Activated T-cell treated with anti-CD3 and anti-CD28 coated beads for 4 hours (primary cell): ENCODE measurements around the gene ZNF524.

ENCODE experiments used
- DNase-seq: peaks from one replicate; pipeline ENCODE4 v3.0.0-alpha.2; 2020

ZNF524 gene

GRCh38 chr19:55643887-55644176 lies 43.7 kb downstream of the ZNF524 start:
- no peak for DNase-seq

- no peak for DNase-seq
Measured at GRCh38 chr19:55644191-55644833, 44.2 kb downstream of the ZNF524 start.

- DNase-seq, result no peak
Measured at GRCh38 chr19:55644842-55645511, 44.9 kb downstream of the ZNF524 start.

GRCh38 chr19:55645512-55645881 lies 45.4 kb downstream of the ZNF524 start:
- no peak for DNase-seq

GRCh38 chr19:55646889-55647731 lies 47.0 kb downstream of the ZNF524 start:
- DNase-seq, result no peak

- DNase-seq, result peak; percentile 56
Measured at GRCh38 chr19:55647732-55648584, 47.9 kb downstream of the ZNF524 start, which contains the start of gene CCDC106. Gene CCDC106, plus strand, starts transcription at chr19:55648212. Its CDS starts 835 bp downstream, at chr19:55649047.

- DNase-seq, result no peak
Measured at GRCh38 chr19:55648585-55649267, 48.6 kb downstream of the ZNF524 start.

- DNase-seq, result no peak
Measured at GRCh38 chr19:55649268-55650125, 49.4 kb downstream of the ZNF524 start.

- DNase-seq, result no peak
Measured at GRCh38 chr19:55650126-55650557, 50.1 kb downstream of the ZNF524 start.

- no peak for DNase-seq
Measured at GRCh38 chr19:55650602-55651230, 50.6 kb downstream of the ZNF524 start.

- no peak for DNase-seq
Measured at GRCh38 chr19:55651236-55651635, 51.1 kb downstream of the ZNF524 start.

GRCh38 chr19:55652311-55653128 lies 52.4 kb downstream of the ZNF524 start:
- DNase-seq, result no peak
